H9 (cell line): Measurements from ENCODE around the gene HEATR3. TPM values are rescaled to one million over a fixed set of nuclear protein-coding genes. Genes with fewer than 3 reads are reported as not detected.

Experiments
- DNase-seq: peaks from one replicate; pipeline ENCODE4 v3.0.0-alpha.2; 2017
- H2AFZ ChIP-seq: one replicate; pipeline ENCODE4 v1.6.1; 2013; ENCODE audit warnings: mild to moderate bottlenecking, low read length, control low read depth, moderate library complexity
- H2AK5ac ChIP-seq: 2 replicates; pipeline ENCODE4 v1.6.1; 2013; ENCODE audit warnings: low read length, control low read depth, mixed read lengths; ENCODE audit not compliant: insufficient read length
- H2BK120ac ChIP-seq: one replicate; pipeline ENCODE4 v1.6.1; 2013; ENCODE audit warnings: low read depth, mild to moderate bottlenecking, low read length, control low read depth, inconsistent platforms; ENCODE audit not compliant: poor library complexity, severe bottlenecking
- H2BK12ac ChIP-seq: 2 replicates; pipeline ENCODE4 v1.6.1; 2013; ENCODE audit warnings: low read length, control low read depth, mixed read lengths, low read depth; ENCODE audit not compliant: insufficient read length
- H2BK15ac ChIP-seq: 2 replicates; pipeline ENCODE4 v1.6.1; 2013; ENCODE audit warnings: low read depth, low read length, control low read depth
- H2BK20ac ChIP-seq: one replicate; pipeline ENCODE4 v1.6.1; 2013; ENCODE audit warnings: low read depth, mild to moderate bottlenecking, low read length, control low read depth, inconsistent platforms; ENCODE audit not compliant: poor library complexity, severe bottlenecking
- H2BK5ac ChIP-seq: 2 replicates; pipeline ENCODE4 v1.6.1; 2013; ENCODE audit warnings: low read length, control low read depth, mixed read lengths; ENCODE audit not compliant: insufficient read length
- H3K14ac ChIP-seq: 2 replicates; pipeline ENCODE4 v1.6.1; 2013; ENCODE audit warnings: low read length, control low read depth; ENCODE audit not compliant: insufficient read depth
- H3K18ac ChIP-seq: 2 replicates; pipeline ENCODE4 v1.6.1; 2013; ENCODE audit warnings: low read depth, mild to moderate bottlenecking, mixed read lengths, low read length, control low read depth; ENCODE audit not compliant: insufficient read length
- H3K23ac ChIP-seq: 2 replicates; pipeline ENCODE4 v1.6.1; 2013; ENCODE audit warnings: low read length, control low read depth, mixed read lengths, low read depth; ENCODE audit not compliant: insufficient read length
- H3K23me2 ChIP-seq: 2 replicates; pipeline ENCODE4 v1.6.1; 2013; ENCODE audit warnings: low read depth, mild to moderate bottlenecking, mixed read lengths, low read length, control low read depth; ENCODE audit not compliant: insufficient read length, poor library complexity, severe bottlenecking
- H3K27ac ChIP-seq: 2 replicates; pipeline ENCODE4 v1.5.1; 2013; ENCODE audit warnings: low read length, control low read depth, mixed read lengths, low read depth; ENCODE audit not compliant: insufficient read length
- H3K27me3 ChIP-seq: 2 replicates; pipeline ENCODE4 v1.6.1; 2013; ENCODE audit warnings: low read length, control low read depth, inconsistent platforms; ENCODE audit not compliant: insufficient read depth
- H3K4ac ChIP-seq: 2 replicates; pipeline ENCODE4 v1.6.1; 2013; ENCODE audit warnings: low read depth, mild to moderate bottlenecking, control low read depth, inconsistent platforms, low read length, moderate library complexity
- H3K4me1 ChIP-seq: 2 replicates; pipeline ENCODE4 v1.6.1; 2013; ENCODE audit warnings: low read length, control low read depth, inconsistent platforms; ENCODE audit not compliant: insufficient read depth
- H3K4me2 ChIP-seq: 2 replicates; pipeline ENCODE4 v1.6.1; 2013; ENCODE audit warnings: low read length, control low read depth, mixed read lengths; ENCODE audit not compliant: insufficient read length, insufficient read depth
- H3K56ac ChIP-seq: 2 replicates; pipeline ENCODE4 v1.6.1; 2013; ENCODE audit warnings: low read depth, mild to moderate bottlenecking, mixed read lengths, low read length, control low read depth; ENCODE audit not compliant: insufficient read length
- H3K79me1 ChIP-seq: 2 replicates; pipeline ENCODE4 v1.6.1; 2013; ENCODE audit warnings: low read depth, mild to moderate bottlenecking, moderate library complexity, low read length, control low read depth, inconsistent platforms; ENCODE audit not compliant: insufficient read depth, poor library complexity, severe bottlenecking
- H3K79me2 ChIP-seq: 2 replicates; pipeline ENCODE4 v1.6.1; 2013; ENCODE audit warnings: low read length, control low read depth, inconsistent platforms; ENCODE audit not compliant: insufficient read depth
- H3K9ac ChIP-seq: 2 replicates; pipeline ENCODE4 v1.6.1; 2013; ENCODE audit warnings: low read length, control low read depth, mixed read lengths; ENCODE audit not compliant: insufficient read length; ENCODE audit errors: extremely low read depth
- H3K9me3 ChIP-seq: one replicate; pipeline ENCODE4 v1.6.1; 2013; ENCODE audit warnings: low read depth, low read length, inconsistent platforms; ENCODE audit not compliant: control insufficient read depth
- H3T11ph ChIP-seq: one replicate; pipeline ENCODE4 v1.6.1; 2013; ENCODE audit warnings: mild to moderate bottlenecking, low read length, control low read depth, inconsistent platforms
- H4K20me1 ChIP-seq: one replicate; pipeline ENCODE4 v1.6.1; 2013; ENCODE audit not compliant: control insufficient read depth, insufficient read length, insufficient read depth
- H4K5ac ChIP-seq: 2 replicates; pipeline ENCODE4 v1.6.1; 2013; ENCODE audit warnings: low read depth, mild to moderate bottlenecking, mixed read lengths, low read length, control low read depth; ENCODE audit not compliant: insufficient read length
- H4K8ac ChIP-seq: replicated peaks from 2 replicates; pipeline ENCODE4 v1.6.1; 2013; ENCODE audit warnings: low read length, control low read depth, mixed read lengths, low read depth; ENCODE audit not compliant: insufficient read length
- H4K91ac ChIP-seq: 2 replicates; pipeline ENCODE4 v1.6.1; 2013; ENCODE audit warnings: low read depth, mild to moderate bottlenecking, moderate library complexity, mixed read lengths, low read length, control low read depth; ENCODE audit not compliant: insufficient read length
- H3K27ac Mint-ChIP-seq, 3 experiments: 2 replicates in 2 of 3; 3 replicates in 1 of 3; pipeline ENCODE4 v1.8.0; 2020 to 2021; ENCODE audit warnings: mixed read lengths in 3 of 3, mild to moderate bottlenecking in 1 of 3, moderate library complexity in 1 of 3
- H3K27me3 Mint-ChIP-seq: 2 replicates; pipeline ENCODE4 v1.8.0; 2021; ENCODE audit warnings: low read depth, mild to moderate bottlenecking, moderate library complexity, mixed read lengths
- H3K36me3 Mint-ChIP-seq, 3 experiments: 2 replicates in 2 of 3; 3 replicates in 1 of 3; pipeline ENCODE4 v1.8.0; 2020 to 2021; ENCODE audit warnings: low read depth in 3 of 3, mixed read lengths in 3 of 3; ENCODE audit not compliant: insufficient read depth in 1 of 3
- H3K4me1 Mint-ChIP-seq, 2 experiments: 2 replicates each; pipeline ENCODE4 v1.8.0; 2020; ENCODE audit warnings: mixed read lengths in 2 of 2
- H3K4me3 Mint-ChIP-seq, 2 experiments: 2 replicates in 1 of 2; 3 replicates in 1 of 2; pipeline ENCODE4 v1.8.0; 2020 to 2021; ENCODE audit warnings: mild to moderate bottlenecking in 2 of 2, mixed read lengths in 2 of 2, moderate library complexity in 1 of 2
- H3K9me3 Mint-ChIP-seq, 2 experiments: 2 replicates in 1 of 2; 3 replicates in 1 of 2; pipeline ENCODE4 v1.8.0; 2020; ENCODE audit warnings: mild to moderate bottlenecking in 2 of 2, mixed read lengths in 2 of 2, moderate library complexity in 1 of 2
- CTCF ChIP-seq: fragments of 200-600 bp; sonication (generic); conservative IDR thresholded peaks from 3 replicates; pipeline ENCODE4 v1.8.0; 2021; ENCODE audit warnings: antibody characterized with exemption, mild to moderate bottlenecking
- WGBS: extraction: QIAGEN DNeasy Blood & Tissue Kit; methylation state at CpG from one replicate; pipeline ENCODE4 v1.1.7; 2013; ENCODE audit warnings: missing lambda C conversion rate, low lambda C conversion rate, mixed read lengths; ENCODE audit not compliant: insufficient read length; ENCODE audit errors: extremely low coverage; 5-methylcytosine and 5-hydroxymethylcytosine counted together
- total RNA-seq: library from RNA; stranded (reverse); gene quantifications from 2 replicates; pipeline ENCODE4 v1.2.1, GENCODE V29; 2021

HEATR3 gene
- total RNA-seq, 1 experiment from 2014 or later: 26.5 TPM

DNA sequence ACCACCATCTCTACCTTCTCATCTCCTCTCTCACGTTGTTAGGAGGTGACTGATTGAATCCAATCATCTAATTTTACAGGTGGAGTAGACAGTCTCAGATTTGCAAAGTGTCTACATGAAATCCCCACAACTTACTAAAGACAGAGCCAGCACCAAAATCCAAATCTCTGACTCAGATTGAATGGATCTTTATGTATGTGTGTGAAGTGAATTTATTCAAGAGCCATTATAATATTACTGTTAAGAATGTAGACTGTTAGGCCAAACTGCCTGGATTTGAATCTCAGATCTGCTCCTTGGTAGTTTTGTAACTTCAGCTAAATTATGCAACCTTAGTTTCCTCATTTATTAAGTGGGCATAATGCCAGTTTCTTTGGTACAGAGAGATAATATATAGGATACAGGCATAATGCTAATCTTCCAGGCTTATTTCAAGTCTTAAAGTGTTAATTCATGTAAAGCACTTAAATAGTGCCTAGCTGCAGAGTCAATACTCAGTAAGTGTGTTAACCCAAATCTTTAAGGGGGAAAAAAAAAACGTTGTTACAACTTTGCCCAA lies 28.0 kb upstream of the HEATR3 start:
- Histone ChIP-seq H2BK12ac (no peak overlapping the region), H3K23ac (no peak overlapping the region), H3K4me2 (no peak overlapping the region), H4K20me1 (no peaks in the 10 kb centered on the region), H2BK15ac (no peak overlapping the region), H3K27ac (no peak overlapping the region), H3K9me3 (no peaks in the 10 kb centered on the region), H3K4ac (no peak overlapping the region), H3K14ac (no peak overlapping the region), H4K5ac (no peak overlapping the region), H3K27me3 (no peaks in the 10 kb centered on the region), H3K79me1 (no peaks in the 10 kb centered on the region), H3K18ac (no peak overlapping the region), H3K9ac (no peak overlapping the region), H4K91ac (no peak overlapping the region), H2BK120ac (no peak overlapping the region), H2BK5ac (no peak overlapping the region), H3K4me1 (peaks cover 2% of the 10 kb centered on the region; the same call in 1 of the 2 replicates), H3K56ac (no peak overlapping the region), H3K23me2 (no peaks in the 10 kb centered on the region), H2AFZ (no peak overlapping the region), H3T11ph (no peak overlapping the region), H4K8ac (no peak overlapping the region), H2AK5ac (no peak overlapping the region), H3K79me2 (no peaks in the 10 kb centered on the region), H2BK20ac (no peak overlapping the region)
- no peak for TF ChIP-seq CTCF
- no peaks in the 10 kb centered on the region for H3K27me3 Mint-ChIP-seq
- no peak overlapping the region for H3K4me3 Mint-ChIP-seq
- no peaks in the 10 kb centered on the region for H3K9me3 Mint-ChIP-seq
- peaks cover 4 to 5% of the 10 kb centered on the region in 2 experiments for H3K4me1 Mint-ChIP-seq
- no CpG with 5 or more reads among the region's 2 CpGs for WGBS
- H3K36me3 Mint-ChIP-seq: peaks cover 6 to 32% (median 6%) of the 10 kb centered on the region in 3 experiments; a peak in 6 of 7 replicates
- no peak for DNase-seq
- no peak overlapping the region for H3K27ac Mint-ChIP-seq
